Lower leg skin (tissue), 3 donors: ENCODE data around the gene UMODL1.

Experiments used
- POLR2A ChIP-seq, 2 donors: fragments of 450-650 bp; IDR thresholded peaks; one replicate each; pipeline ENCODE4 v1.6.1; 2016 to 2017; ENCODE audit warnings: antibody characterized with exemption in 2 of 2, mild to moderate bottlenecking in 1 of 2, moderate library complexity in 1 of 2
- TF ChIP-seq, protein P1 (sequence below), 3 donors: fragments of 450-650 bp; IDR thresholded peaks; one replicate each; pipeline ENCODE4 v1.5.1; 2016; ENCODE audit warnings: antibody characterized with exemption in 3 of 3, mild to moderate bottlenecking in 3 of 3, moderate library complexity in 2 of 3

- TF ChIP-seq, protein P1, sequence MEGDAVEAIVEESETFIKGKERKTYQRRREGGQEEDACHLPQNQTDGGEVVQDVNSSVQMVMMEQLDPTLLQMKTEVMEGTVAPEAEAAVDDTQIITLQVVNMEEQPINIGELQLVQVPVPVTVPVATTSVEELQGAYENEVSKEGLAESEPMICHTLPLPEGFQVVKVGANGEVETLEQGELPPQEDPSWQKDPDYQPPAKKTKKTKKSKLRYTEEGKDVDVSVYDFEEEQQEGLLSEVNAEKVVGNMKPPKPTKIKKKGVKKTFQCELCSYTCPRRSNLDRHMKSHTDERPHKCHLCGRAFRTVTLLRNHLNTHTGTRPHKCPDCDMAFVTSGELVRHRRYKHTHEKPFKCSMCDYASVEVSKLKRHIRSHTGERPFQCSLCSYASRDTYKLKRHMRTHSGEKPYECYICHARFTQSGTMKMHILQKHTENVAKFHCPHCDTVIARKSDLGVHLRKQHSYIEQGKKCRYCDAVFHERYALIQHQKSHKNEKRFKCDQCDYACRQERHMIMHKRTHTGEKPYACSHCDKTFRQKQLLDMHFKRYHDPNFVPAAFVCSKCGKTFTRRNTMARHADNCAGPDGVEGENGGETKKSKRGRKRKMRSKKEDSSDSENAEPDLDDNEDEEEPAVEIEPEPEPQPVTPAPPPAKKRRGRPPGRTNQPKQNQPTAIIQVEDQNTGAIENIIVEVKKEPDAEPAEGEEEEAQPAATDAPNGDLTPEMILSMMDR (IDR thresholded peaks at IDR 0.05) = no peak
- TF ChIP-seq POLR2A (IDR thresholded peaks at IDR 0.05) = no peak
Observed at GRCh38 chr21:42132183-42132582, 61.1 kb downstream of the UMODL1 start.
